Astrocyte of the spinal cord (primary cell): ENCODE results near the gene HSPG2.

Experiments used
- DNase-seq: peaks from one replicate; pipeline ENCODE4 v3.0.0; 2011; ENCODE audit warnings: low read depth, low spot score
- H3K4me3 ChIP-seq: 2 replicates; pipeline ENCODE4 v1.5.1; 2011; ENCODE audit warnings: low read depth, mild to moderate bottlenecking, low read length, moderate library complexity
- CTCF ChIP-seq: IDR thresholded peaks from 2 replicates; pipeline ENCODE4 v1.5.1; 2012; ENCODE audit warnings: low read depth, mild to moderate bottlenecking, low read length, inconsistent platforms
- in situ Hi-C: cut with HindIII; loops from 2 replicates; pipeline ENCODE4 v1.10.0; 2017; ENCODE audit warnings: low sequenced_read_pairs

HSPG2 gene

DNA sequence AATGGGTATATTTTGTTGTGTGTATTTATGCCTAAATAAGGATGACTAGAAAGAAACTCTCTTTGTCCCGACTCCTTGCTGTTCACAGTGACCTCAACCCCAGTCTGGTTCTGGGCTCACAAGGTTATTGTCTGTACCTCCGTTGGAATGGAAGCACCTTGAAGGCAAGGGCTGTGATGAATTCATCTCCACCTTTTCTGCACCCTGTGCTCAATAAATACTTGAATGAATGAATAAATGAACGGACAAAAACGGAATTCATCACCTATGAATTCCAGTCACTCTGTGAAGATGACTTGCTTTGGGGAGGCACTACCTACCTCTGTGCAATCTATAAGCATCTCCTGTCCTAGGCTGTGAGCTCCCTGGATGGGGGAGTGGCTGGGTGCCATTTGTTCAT lies 39.3 kb downstream of the HSPG2 start:
- DNase-seq, result no peak
- in situ Hi-C loops, result no loop called here
- no peak overlapping the region for H3K4me3 ChIP-seq
- TF ChIP-seq CTCF, result no peak

DNA sequence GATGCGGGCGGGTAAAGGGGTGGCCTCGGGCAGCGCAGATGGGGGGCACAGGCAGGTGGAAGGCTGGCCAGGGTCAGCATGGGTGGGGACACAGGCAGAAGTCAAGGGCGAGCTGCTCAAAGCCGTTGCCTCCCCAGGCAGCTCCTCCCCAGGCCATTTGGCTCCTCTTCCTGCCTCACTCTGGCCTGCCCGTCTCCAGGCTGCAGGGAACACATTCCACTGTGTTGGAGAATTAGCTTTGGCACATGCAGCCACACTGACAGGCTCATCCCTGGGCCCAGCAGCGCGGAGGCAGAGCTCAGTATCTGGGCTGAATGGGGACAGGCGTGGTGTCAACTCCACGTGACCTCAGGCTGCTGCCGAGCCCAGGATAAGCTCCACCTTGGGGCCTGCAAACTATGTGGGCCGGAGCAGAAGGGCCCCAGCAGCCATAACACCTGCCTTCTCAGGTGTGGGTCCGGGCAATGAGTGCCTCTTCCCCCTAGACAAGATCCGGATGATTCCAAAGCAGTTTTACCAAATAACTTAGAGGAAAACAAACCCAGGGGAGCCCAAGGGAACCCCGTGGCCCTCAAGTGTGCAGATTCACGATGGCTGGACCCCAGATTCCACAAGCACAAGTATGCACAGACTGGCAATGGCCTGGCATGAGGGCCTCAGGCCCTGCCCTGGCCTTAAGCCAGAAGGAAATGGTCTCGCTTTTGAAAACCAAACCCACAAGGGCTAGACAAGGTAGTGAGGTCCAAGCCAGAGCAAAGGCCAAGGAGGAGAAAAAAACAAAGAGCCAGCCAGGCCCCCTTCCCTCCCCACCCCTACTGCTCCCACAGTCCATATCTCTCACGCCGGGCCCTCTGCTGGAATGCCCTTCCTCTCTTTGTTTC lies 40.2 kb downstream of the HSPG2 start:
- no peak for DNase-seq
- in situ Hi-C loops, result no loop called here
- TF ChIP-seq CTCF, result no peak
- H3K4me3 ChIP-seq, result no peak overlapping the region

- H3K4me3 ChIP-seq, result no peak overlapping the region
- DNase-seq, result no peak
- no peak for TF ChIP-seq CTCF
- in situ Hi-C loops, result no loop called here
These were observed 41.1 kb downstream of the HSPG2 start for GRCh38 chr1:21896026-21896425.

DNA sequence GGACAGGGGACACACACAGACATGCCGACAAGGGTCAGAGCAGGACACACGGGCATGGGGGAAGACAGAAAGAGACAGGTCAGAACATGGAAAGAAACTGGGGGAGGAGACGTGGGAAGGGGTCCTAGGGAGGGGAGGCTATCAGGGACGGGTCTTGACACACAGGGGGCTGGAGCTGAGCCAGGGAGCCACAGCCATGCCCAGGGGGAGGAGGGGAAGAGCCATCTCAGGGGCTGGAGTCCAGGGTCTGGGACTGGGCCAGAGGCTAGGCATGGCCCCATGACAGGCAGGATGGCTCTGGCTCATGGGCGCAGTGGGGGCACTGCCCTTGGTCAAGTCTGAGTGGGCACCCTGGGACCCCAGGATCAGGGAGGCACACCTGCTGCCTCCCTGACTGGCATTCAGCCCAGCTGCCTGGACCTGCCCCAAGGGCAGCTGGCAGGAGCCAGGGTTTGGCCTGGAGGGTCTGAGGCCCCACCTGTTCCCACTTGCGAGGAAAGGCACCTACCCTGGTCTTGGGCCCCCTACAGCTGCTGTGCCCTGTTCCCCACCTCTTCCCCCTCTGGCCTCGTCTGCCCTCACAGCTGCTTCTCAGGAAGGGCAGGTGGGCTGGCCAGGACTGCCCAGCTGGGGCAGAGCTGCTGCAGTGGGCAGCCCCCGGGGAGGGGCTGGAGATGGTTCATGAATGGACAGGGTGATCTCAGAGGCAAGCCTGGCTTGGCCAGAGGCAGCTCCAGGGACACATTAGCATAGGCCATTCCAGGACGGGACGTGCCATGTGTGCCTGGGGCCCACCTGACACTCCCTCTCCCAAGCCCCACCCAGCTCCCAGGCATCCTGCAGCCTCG lies 42.9 kb downstream of the HSPG2 start:
- no peak for TF ChIP-seq CTCF
- no peak for DNase-seq
- H3K4me3 ChIP-seq, result no peak overlapping the region
- in situ Hi-C loops, result no loop called here

DNA sequence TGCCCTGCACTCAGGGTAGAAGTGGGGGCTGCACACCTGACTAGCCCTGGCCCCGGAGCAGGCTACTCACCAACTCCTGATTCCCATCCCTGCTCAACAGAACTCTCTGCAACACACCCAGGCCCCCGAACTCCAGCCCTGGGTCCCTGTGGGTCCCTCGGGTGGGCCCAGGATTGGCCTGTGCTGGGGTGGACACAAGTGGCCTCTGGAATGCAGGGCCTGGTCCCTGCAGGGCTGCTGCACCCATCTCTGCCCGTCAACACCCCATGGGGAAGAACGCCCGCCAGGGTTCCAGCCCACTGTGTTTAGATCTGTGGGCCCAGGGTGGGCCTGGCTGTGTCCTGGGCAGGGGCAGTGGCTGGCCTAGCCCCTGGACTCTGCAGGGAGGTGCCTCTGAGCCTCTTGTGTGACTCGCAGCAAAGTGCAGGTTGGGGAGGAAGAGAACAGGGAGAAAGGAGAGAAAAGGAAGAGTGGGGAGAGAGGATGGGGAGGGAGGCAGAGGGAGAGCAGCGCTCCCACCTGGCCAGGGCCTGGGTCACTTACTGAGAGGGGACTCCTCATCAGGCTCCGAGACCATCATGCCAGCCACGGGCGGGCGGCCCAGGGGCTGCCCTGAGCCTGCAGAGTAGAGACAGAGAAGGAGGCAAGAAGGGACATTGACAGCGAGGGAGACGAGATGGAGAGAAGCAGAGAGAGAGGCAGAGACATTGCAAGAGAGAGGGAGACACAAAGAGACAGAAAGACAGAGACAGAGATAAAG lies 43.9 kb downstream of the HSPG2 start:
- DNase-seq, result no peak
- no peak for TF ChIP-seq CTCF
- in situ Hi-C loops, result no loop called here
- H3K4me3 ChIP-seq, result no peak overlapping the region
